H9 (cell line): Measurements from ENCODE around the gene NKAIN2. TPM values are rescaled to one million over a fixed set of nuclear protein-coding genes. Genes with fewer than 3 reads are reported as not detected.

Source experiments
- DNase-seq: peaks from one replicate; pipeline ENCODE4 v3.0.0-alpha.2; 2017
- H2AFZ ChIP-seq: one replicate; pipeline ENCODE4 v1.6.1; 2013; ENCODE audit warnings: mild to moderate bottlenecking, low read length, control low read depth, moderate library complexity
- H2AK5ac ChIP-seq: 2 replicates; pipeline ENCODE4 v1.6.1; 2013; ENCODE audit warnings: low read length, control low read depth, mixed read lengths; ENCODE audit not compliant: insufficient read length
- H2BK120ac ChIP-seq: one replicate; pipeline ENCODE4 v1.6.1; 2013; ENCODE audit warnings: low read depth, mild to moderate bottlenecking, low read length, control low read depth, inconsistent platforms; ENCODE audit not compliant: poor library complexity, severe bottlenecking
- H2BK12ac ChIP-seq: 2 replicates; pipeline ENCODE4 v1.6.1; 2013; ENCODE audit warnings: low read length, control low read depth, mixed read lengths, low read depth; ENCODE audit not compliant: insufficient read length
- H2BK15ac ChIP-seq: 2 replicates; pipeline ENCODE4 v1.6.1; 2013; ENCODE audit warnings: low read depth, low read length, control low read depth
- H2BK20ac ChIP-seq: one replicate; pipeline ENCODE4 v1.6.1; 2013; ENCODE audit warnings: low read depth, mild to moderate bottlenecking, low read length, control low read depth, inconsistent platforms; ENCODE audit not compliant: poor library complexity, severe bottlenecking
- H2BK5ac ChIP-seq: 2 replicates; pipeline ENCODE4 v1.6.1; 2013; ENCODE audit warnings: low read length, control low read depth, mixed read lengths; ENCODE audit not compliant: insufficient read length
- H3K14ac ChIP-seq: 2 replicates; pipeline ENCODE4 v1.6.1; 2013; ENCODE audit warnings: low read length, control low read depth; ENCODE audit not compliant: insufficient read depth
- H3K18ac ChIP-seq: 2 replicates; pipeline ENCODE4 v1.6.1; 2013; ENCODE audit warnings: low read depth, mild to moderate bottlenecking, mixed read lengths, low read length, control low read depth; ENCODE audit not compliant: insufficient read length
- H3K23ac ChIP-seq: 2 replicates; pipeline ENCODE4 v1.6.1; 2013; ENCODE audit warnings: low read length, control low read depth, mixed read lengths, low read depth; ENCODE audit not compliant: insufficient read length
- H3K23me2 ChIP-seq: 2 replicates; pipeline ENCODE4 v1.6.1; 2013; ENCODE audit warnings: low read depth, mild to moderate bottlenecking, mixed read lengths, low read length, control low read depth; ENCODE audit not compliant: insufficient read length, poor library complexity, severe bottlenecking
- H3K27ac ChIP-seq: 2 replicates; pipeline ENCODE4 v1.5.1; 2013; ENCODE audit warnings: low read length, control low read depth, mixed read lengths, low read depth; ENCODE audit not compliant: insufficient read length
- H3K27me3 ChIP-seq: 2 replicates; pipeline ENCODE4 v1.6.1; 2013; ENCODE audit warnings: low read length, control low read depth, inconsistent platforms; ENCODE audit not compliant: insufficient read depth
- H3K4ac ChIP-seq: 2 replicates; pipeline ENCODE4 v1.6.1; 2013; ENCODE audit warnings: low read depth, mild to moderate bottlenecking, control low read depth, inconsistent platforms, low read length, moderate library complexity
- H3K4me1 ChIP-seq: 2 replicates; pipeline ENCODE4 v1.6.1; 2013; ENCODE audit warnings: low read length, control low read depth, inconsistent platforms; ENCODE audit not compliant: insufficient read depth
- H3K4me2 ChIP-seq: 2 replicates; pipeline ENCODE4 v1.6.1; 2013; ENCODE audit warnings: low read length, control low read depth, mixed read lengths; ENCODE audit not compliant: insufficient read length, insufficient read depth
- H3K56ac ChIP-seq: 2 replicates; pipeline ENCODE4 v1.6.1; 2013; ENCODE audit warnings: low read depth, mild to moderate bottlenecking, mixed read lengths, low read length, control low read depth; ENCODE audit not compliant: insufficient read length
- H3K79me1 ChIP-seq: 2 replicates; pipeline ENCODE4 v1.6.1; 2013; ENCODE audit warnings: low read depth, mild to moderate bottlenecking, moderate library complexity, low read length, control low read depth, inconsistent platforms; ENCODE audit not compliant: insufficient read depth, poor library complexity, severe bottlenecking
- H3K79me2 ChIP-seq: 2 replicates; pipeline ENCODE4 v1.6.1; 2013; ENCODE audit warnings: low read length, control low read depth, inconsistent platforms; ENCODE audit not compliant: insufficient read depth
- H3K9ac ChIP-seq: 2 replicates; pipeline ENCODE4 v1.6.1; 2013; ENCODE audit warnings: low read length, control low read depth, mixed read lengths; ENCODE audit not compliant: insufficient read length; ENCODE audit errors: extremely low read depth
- H3K9me3 ChIP-seq: one replicate; pipeline ENCODE4 v1.6.1; 2013; ENCODE audit warnings: low read depth, low read length, inconsistent platforms; ENCODE audit not compliant: control insufficient read depth
- H3T11ph ChIP-seq: one replicate; pipeline ENCODE4 v1.6.1; 2013; ENCODE audit warnings: mild to moderate bottlenecking, low read length, control low read depth, inconsistent platforms
- H4K20me1 ChIP-seq: one replicate; pipeline ENCODE4 v1.6.1; 2013; ENCODE audit not compliant: control insufficient read depth, insufficient read length, insufficient read depth
- H4K5ac ChIP-seq: 2 replicates; pipeline ENCODE4 v1.6.1; 2013; ENCODE audit warnings: low read depth, mild to moderate bottlenecking, mixed read lengths, low read length, control low read depth; ENCODE audit not compliant: insufficient read length
- H4K8ac ChIP-seq: replicated peaks from 2 replicates; pipeline ENCODE4 v1.6.1; 2013; ENCODE audit warnings: low read length, control low read depth, mixed read lengths, low read depth; ENCODE audit not compliant: insufficient read length
- H4K91ac ChIP-seq: 2 replicates; pipeline ENCODE4 v1.6.1; 2013; ENCODE audit warnings: low read depth, mild to moderate bottlenecking, moderate library complexity, mixed read lengths, low read length, control low read depth; ENCODE audit not compliant: insufficient read length
- H3K27ac Mint-ChIP-seq, 3 experiments: 2 replicates in 2 of 3; 3 replicates in 1 of 3; pipeline ENCODE4 v1.8.0; 2020 to 2021; ENCODE audit warnings: mixed read lengths in 3 of 3, mild to moderate bottlenecking in 1 of 3, moderate library complexity in 1 of 3
- H3K27me3 Mint-ChIP-seq: 2 replicates; pipeline ENCODE4 v1.8.0; 2021; ENCODE audit warnings: low read depth, mild to moderate bottlenecking, moderate library complexity, mixed read lengths
- H3K36me3 Mint-ChIP-seq, 3 experiments: 2 replicates in 2 of 3; 3 replicates in 1 of 3; pipeline ENCODE4 v1.8.0; 2020 to 2021; ENCODE audit warnings: low read depth in 3 of 3, mixed read lengths in 3 of 3; ENCODE audit not compliant: insufficient read depth in 1 of 3
- H3K4me1 Mint-ChIP-seq, 2 experiments: 2 replicates each; pipeline ENCODE4 v1.8.0; 2020; ENCODE audit warnings: mixed read lengths in 2 of 2
- H3K4me3 Mint-ChIP-seq, 2 experiments: 2 replicates in 1 of 2; 3 replicates in 1 of 2; pipeline ENCODE4 v1.8.0; 2020 to 2021; ENCODE audit warnings: mild to moderate bottlenecking in 2 of 2, mixed read lengths in 2 of 2, moderate library complexity in 1 of 2
- H3K9me3 Mint-ChIP-seq, 2 experiments: 2 replicates in 1 of 2; 3 replicates in 1 of 2; pipeline ENCODE4 v1.8.0; 2020; ENCODE audit warnings: mild to moderate bottlenecking in 2 of 2, mixed read lengths in 2 of 2, moderate library complexity in 1 of 2
- WGBS: extraction: QIAGEN DNeasy Blood & Tissue Kit; methylation state at CpG from one replicate; pipeline ENCODE4 v1.1.7; 2013; ENCODE audit warnings: missing lambda C conversion rate, low lambda C conversion rate, mixed read lengths; ENCODE audit not compliant: insufficient read length; ENCODE audit errors: extremely low coverage; 5-methylcytosine and 5-hydroxymethylcytosine counted together
- total RNA-seq: library from RNA; stranded (reverse); gene quantifications from 2 replicates; pipeline ENCODE4 v1.2.1, GENCODE V29; 2021
- TF ChIP-seq, protein P1 (sequence below): fragments of 200-600 bp; sonication (generic); conservative IDR thresholded peaks from 3 replicates; pipeline ENCODE4 v1.8.0; 2021; ENCODE audit warnings: antibody characterized with exemption, mild to moderate bottlenecking

The NKAIN2 gene
- total RNA-seq, 1 experiment from 2014 or later, result 0.17 TPM

DNA sequence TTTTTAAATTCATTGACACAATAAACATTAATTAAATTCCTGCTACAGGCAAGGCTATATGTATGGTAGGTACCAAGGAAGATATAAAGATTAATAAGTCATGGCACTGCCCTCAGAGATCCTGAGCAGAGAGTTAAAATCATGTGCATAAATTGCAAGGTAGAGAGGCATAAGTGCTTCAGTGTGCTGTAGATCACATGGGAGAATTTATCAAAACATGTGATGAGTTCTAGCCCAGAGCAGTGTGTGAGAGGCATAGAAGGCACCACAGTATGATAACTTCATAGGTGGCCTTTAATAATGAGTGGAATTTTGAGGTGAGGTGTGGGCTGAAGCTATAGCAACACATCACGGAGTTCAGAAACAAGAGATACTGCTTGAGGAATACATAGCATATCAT is 692.7 kb downstream of the NKAIN2 start:
- H3K18ac ChIP-seq, result no peak overlapping the region
- H3K56ac ChIP-seq, result no peak overlapping the region
- H3K9ac ChIP-seq, result no peak overlapping the region
- no peaks in the 10 kb centered on the region for H3K79me2 ChIP-seq
- no peak overlapping the region for H3K4ac ChIP-seq
- H4K91ac ChIP-seq, result no peak overlapping the region
- H3K4me1 Mint-ChIP-seq, result peaks cover 17 to 25% of the 10 kb centered on the region in 2 experiments
- no peak overlapping the region for H4K5ac ChIP-seq
- H3K36me3 Mint-ChIP-seq, result no peaks in the 10 kb centered on the region
- H2BK5ac ChIP-seq, result no peak overlapping the region
- H3T11ph ChIP-seq, result no peak overlapping the region
- no peak overlapping the region for H2AFZ ChIP-seq
- no peak overlapping the region for H4K8ac ChIP-seq
- no peak overlapping the region for H2BK120ac ChIP-seq
- no peak overlapping the region for H3K27ac ChIP-seq
- no peak for DNase-seq
- TF ChIP-seq, protein P1, sequence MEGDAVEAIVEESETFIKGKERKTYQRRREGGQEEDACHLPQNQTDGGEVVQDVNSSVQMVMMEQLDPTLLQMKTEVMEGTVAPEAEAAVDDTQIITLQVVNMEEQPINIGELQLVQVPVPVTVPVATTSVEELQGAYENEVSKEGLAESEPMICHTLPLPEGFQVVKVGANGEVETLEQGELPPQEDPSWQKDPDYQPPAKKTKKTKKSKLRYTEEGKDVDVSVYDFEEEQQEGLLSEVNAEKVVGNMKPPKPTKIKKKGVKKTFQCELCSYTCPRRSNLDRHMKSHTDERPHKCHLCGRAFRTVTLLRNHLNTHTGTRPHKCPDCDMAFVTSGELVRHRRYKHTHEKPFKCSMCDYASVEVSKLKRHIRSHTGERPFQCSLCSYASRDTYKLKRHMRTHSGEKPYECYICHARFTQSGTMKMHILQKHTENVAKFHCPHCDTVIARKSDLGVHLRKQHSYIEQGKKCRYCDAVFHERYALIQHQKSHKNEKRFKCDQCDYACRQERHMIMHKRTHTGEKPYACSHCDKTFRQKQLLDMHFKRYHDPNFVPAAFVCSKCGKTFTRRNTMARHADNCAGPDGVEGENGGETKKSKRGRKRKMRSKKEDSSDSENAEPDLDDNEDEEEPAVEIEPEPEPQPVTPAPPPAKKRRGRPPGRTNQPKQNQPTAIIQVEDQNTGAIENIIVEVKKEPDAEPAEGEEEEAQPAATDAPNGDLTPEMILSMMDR, result no peak
- no peaks in the 10 kb centered on the region for H3K79me1 ChIP-seq
- H3K27me3 Mint-ChIP-seq, result no peaks in the 10 kb centered on the region
- H2BK15ac ChIP-seq, result no peak overlapping the region
- H2AK5ac ChIP-seq, result no peak overlapping the region
- H3K4me1 ChIP-seq, result no peaks in the 10 kb centered on the region
- H3K27me3 ChIP-seq, result no peaks in the 10 kb centered on the region
- WGBS, result no CpG with 5 or more reads among the region's 1 CpG
- no peaks in the 10 kb centered on the region for H3K23me2 ChIP-seq
- no peak overlapping the region for H2BK12ac ChIP-seq
- H4K20me1 ChIP-seq, result no peaks in the 10 kb centered on the region
- no peaks in the 10 kb centered on the region for H3K9me3 ChIP-seq
- no peak overlapping the region for H2BK20ac ChIP-seq
- H3K14ac ChIP-seq, result no peak overlapping the region
- H3K23ac ChIP-seq, result no peak overlapping the region
- H3K4me2 ChIP-seq, result no peak overlapping the region
- no peak overlapping the region for H3K27ac Mint-ChIP-seq
- no peaks in the 10 kb centered on the region for H3K9me3 Mint-ChIP-seq
- H3K4me3 Mint-ChIP-seq, result no peak overlapping the region
